RWPE2 (cell line): ENCODE measurements around the gene MYO1D.
A peak's percentile ranks its signal among the peaks of the same experiment; 100 is the strongest.

Experiments used
- ATAC-seq: fragments of 200-7000 bp; cut with Tn5 transposase; 3 replicates; pipeline ENCODE4 v1.9.1; 2021; ENCODE audit warnings: low read depth
- DNase-seq: peaks from one replicate; pipeline ENCODE4 v3.0.0-alpha.2; 2020; ENCODE audit warnings: low spot score
- H3K27ac ChIP-seq: fragments of 450-650 bp; 2 replicates; pipeline ENCODE4 v1.5.1; 2017; ENCODE audit warnings: mild to moderate bottlenecking; ENCODE audit not compliant: poor library complexity, severe bottlenecking
- H3K27me3 ChIP-seq: fragments of 250-450 bp; sonication (Bioruptor Pico); 2 replicates; pipeline ENCODE4 v1.5.1; 2021; ENCODE audit warnings: mild to moderate bottlenecking, moderate library complexity; ENCODE audit not compliant: insufficient read depth, poor library complexity, severe bottlenecking
- H3K36me3 ChIP-seq: fragments of 250-450 bp; sonication (Bioruptor Pico); 2 replicates; pipeline ENCODE4 v1.5.1; 2020; ENCODE audit warnings: low read depth, mild to moderate bottlenecking, moderate library complexity
- H3K4me1 ChIP-seq: fragments of 250-450 bp; sonication (Bioruptor Pico); 2 replicates; pipeline ENCODE4 v1.5.1; 2021; ENCODE audit warnings: mild to moderate bottlenecking, moderate library complexity; ENCODE audit not compliant: insufficient read depth, poor library complexity, severe bottlenecking
- H3K4me3 ChIP-seq: fragments of 250-450 bp; sonication (Bioruptor Pico); 2 replicates; pipeline ENCODE4 v1.5.1; 2021; ENCODE audit warnings: mild to moderate bottlenecking, moderate library complexity; ENCODE audit not compliant: severe bottlenecking
- H3K9me3 ChIP-seq: fragments of 250-450 bp; sonication (Bioruptor Pico); 2 replicates; pipeline ENCODE4 v1.5.1; 2021; ENCODE audit warnings: mild to moderate bottlenecking, moderate library complexity; ENCODE audit not compliant: severe bottlenecking
- TF ChIP-seq, protein P1 (sequence below): fragments of 450-650 bp; IDR thresholded peaks from one replicate; pipeline ENCODE4 v1.5.1; 2017; ENCODE audit warnings: mild to moderate bottlenecking, moderate library complexity; ENCODE audit not compliant: poor library complexity, severe bottlenecking

MYO1D gene

DNA sequence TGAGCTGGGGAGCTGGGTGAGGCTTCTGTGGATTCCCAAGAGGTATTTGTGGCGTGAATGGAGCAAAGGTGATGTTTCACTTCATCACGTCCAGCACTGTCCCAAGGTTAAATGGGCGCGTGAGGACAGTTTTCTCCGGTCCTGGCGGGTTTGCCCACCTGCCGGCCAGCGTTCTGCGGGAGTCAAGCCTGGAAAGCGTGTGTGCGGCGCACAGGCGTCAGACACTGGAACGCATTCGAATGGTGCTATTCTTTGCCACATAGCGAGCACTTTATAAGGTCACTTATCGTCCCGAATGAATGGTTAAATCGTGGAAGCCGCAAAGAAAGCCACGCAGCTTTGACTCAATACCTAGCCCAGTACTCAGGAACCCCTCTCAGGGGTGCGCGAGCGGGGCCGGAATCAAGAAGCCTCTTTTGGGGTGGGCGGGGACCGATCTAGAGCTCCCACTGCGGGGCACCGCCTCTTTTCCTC is 433.1 kb downstream of the MYO1D start:
- Histone ChIP-seq H3K4me1 (peaks cover 7% of the 10 kb centered on the region), H3K27me3 (no peaks in the 10 kb centered on the region), H3K9me3 (no peaks in the 10 kb centered on the region), H3K4me3 (peak overlapping the region; percentile 95), H3K27ac (peak overlapping the region; percentile 78), H3K36me3 (peaks cover 27% of the 10 kb centered on the region)
- ATAC-seq (peak; percentile 2; the same call in 2 of the 3 replicates), DNase-seq (no peak)
- TF ChIP-seq, protein P1, sequence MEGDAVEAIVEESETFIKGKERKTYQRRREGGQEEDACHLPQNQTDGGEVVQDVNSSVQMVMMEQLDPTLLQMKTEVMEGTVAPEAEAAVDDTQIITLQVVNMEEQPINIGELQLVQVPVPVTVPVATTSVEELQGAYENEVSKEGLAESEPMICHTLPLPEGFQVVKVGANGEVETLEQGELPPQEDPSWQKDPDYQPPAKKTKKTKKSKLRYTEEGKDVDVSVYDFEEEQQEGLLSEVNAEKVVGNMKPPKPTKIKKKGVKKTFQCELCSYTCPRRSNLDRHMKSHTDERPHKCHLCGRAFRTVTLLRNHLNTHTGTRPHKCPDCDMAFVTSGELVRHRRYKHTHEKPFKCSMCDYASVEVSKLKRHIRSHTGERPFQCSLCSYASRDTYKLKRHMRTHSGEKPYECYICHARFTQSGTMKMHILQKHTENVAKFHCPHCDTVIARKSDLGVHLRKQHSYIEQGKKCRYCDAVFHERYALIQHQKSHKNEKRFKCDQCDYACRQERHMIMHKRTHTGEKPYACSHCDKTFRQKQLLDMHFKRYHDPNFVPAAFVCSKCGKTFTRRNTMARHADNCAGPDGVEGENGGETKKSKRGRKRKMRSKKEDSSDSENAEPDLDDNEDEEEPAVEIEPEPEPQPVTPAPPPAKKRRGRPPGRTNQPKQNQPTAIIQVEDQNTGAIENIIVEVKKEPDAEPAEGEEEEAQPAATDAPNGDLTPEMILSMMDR, result no peak
